ENCODE measurements around the gene LASP1. TPM values are rescaled to one million over a fixed set of nuclear protein-coding genes. Genes with fewer than 3 reads are reported as not detected.

LASP1 gene
- total and polyA plus RNA-seq, 2 donors (not counting 3 experiments of a cell fraction or from before 2014, with no cell fraction given) = 214 to 242 TPM

DNA sequence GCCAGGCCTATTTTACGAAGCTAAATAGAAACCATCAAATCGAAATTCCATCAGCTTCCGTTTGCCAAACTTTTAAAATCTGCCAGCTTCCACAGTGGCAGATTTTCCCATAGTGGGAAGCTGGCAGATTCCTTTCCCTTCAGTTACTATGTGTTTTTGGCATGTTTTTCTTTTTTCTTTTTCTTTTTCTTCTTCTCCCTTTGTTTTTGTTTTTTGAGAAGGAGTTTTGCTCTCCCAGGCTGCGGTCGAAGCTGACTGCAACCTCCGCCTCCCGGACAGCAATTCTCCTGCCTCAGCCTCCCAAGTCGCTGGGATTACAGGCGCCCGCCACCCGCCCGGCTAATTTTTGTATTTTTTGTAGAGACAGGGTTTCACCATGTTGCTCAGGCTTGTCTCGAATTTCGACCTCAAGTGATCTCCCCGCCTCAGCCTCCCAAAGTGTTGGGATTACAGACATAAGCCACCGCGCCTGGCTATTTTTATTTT lies 44.1 kb upstream of the LASP1 start:
- CTCF ChIA-PET = interaction anchor here (1.3 kb wide), 2 partner anchors 9 to 28 kb away, joined by 4 to 7 read pairs; partner anchors contain the start of gene RPL23
- H3K9me3 ChIP-seq (replicated peaks; ENCODE audit: control insufficient read depth, insufficient read depth, low read length) = no peaks in the 10 kb centered on the region
- no peaks in the 10 kb centered on the region for H3K9me1 ChIP-seq (replicated peaks; ENCODE audit: control insufficient read depth, extremely low read depth, insufficient read depth, low read length)
- H4K20me1 ChIP-seq (replicated peaks; ENCODE audit: control insufficient read depth, extremely low read depth, insufficient read depth, low read length) = no peaks in the 10 kb centered on the region
- peaks cover 10% of the 10 kb centered on the region for H3K4me1 ChIP-seq (ENCODE audit: control insufficient read depth, extremely low read depth, insufficient read depth, low read length)
- TF ChIP-seq MYC (IDR thresholded peaks at IDR 0.05; ENCODE audit: low read depth, low read length) (no peak), JUN (IDR thresholded peaks at IDR 0.05; ENCODE audit: borderline replicate concordance, insufficient read depth, insufficient read length, low read depth) (no peak), GATA2 (IDR thresholded peaks at IDR 0.05; ENCODE audit: insufficient read depth, insufficient read length, low read depth, low read length) (no peak), EZH2 (IDR thresholded peaks at IDR 0.05; ENCODE audit: borderline replicate concordance, low read depth, low read length, severe bottlenecking) (no peak), POLR2A (IDR thresholded peaks at IDR 0.05; ENCODE audit: low read depth, low read length) (no peak)
- TF ChIP-seq, protein P1, sequence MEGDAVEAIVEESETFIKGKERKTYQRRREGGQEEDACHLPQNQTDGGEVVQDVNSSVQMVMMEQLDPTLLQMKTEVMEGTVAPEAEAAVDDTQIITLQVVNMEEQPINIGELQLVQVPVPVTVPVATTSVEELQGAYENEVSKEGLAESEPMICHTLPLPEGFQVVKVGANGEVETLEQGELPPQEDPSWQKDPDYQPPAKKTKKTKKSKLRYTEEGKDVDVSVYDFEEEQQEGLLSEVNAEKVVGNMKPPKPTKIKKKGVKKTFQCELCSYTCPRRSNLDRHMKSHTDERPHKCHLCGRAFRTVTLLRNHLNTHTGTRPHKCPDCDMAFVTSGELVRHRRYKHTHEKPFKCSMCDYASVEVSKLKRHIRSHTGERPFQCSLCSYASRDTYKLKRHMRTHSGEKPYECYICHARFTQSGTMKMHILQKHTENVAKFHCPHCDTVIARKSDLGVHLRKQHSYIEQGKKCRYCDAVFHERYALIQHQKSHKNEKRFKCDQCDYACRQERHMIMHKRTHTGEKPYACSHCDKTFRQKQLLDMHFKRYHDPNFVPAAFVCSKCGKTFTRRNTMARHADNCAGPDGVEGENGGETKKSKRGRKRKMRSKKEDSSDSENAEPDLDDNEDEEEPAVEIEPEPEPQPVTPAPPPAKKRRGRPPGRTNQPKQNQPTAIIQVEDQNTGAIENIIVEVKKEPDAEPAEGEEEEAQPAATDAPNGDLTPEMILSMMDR (IDR thresholded peaks at IDR 0.05; ENCODE audit: extremely low read depth in 1 of 2, insufficient read depth in 1 of 2, low read depth in 1 of 2, low read length in 2 of 2) = no peak
- TF ChIP-seq, protein P2, sequence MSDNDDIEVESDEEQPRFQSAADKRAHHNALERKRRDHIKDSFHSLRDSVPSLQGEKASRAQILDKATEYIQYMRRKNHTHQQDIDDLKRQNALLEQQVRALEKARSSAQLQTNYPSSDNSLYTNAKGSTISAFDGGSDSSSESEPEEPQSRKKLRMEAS (IDR thresholded peaks at IDR 0.05; ENCODE audit: insufficient read depth, insufficient read length) = no peak
- intact Hi-C loops (cut with micrococcal nuclease) = loop anchor here (1.0 to 2.0 kb wide), 2 partner anchors 27 to 73 kb away; partner anchors contain the start of genes PSMB3 and RPL23
- BruUV-seq (replicated peaks) = no TSS peak
- peak overlapping the region; percentile 79 for H2AFZ ChIP-seq (ENCODE audit: low read depth, low read length)
- H3K4me2 ChIP-seq (ENCODE audit: insufficient read depth, low read length) = peak overlapping the region; percentile 63
- POLR2A ChIA-PET = interaction anchor here (0.7 to 1.2 kb wide), 2 partner anchors 8 to 28 kb away, joined by 4 to 6 read pairs; partner anchors contain the start of gene RPL23
- DNase-seq (ENCODE audit: low read depth, low spot score) (no peak), FAIRE-seq (no peak)
- no peaks in the 10 kb centered on the region for H3K27me3 ChIP-seq (ENCODE audit: control insufficient read depth in 2 of 2, insufficient read depth in 2 of 2, low read length in 2 of 2)
- peak overlapping the region; percentile 90 for H3K9ac ChIP-seq (replicated peaks; ENCODE audit: extremely low read depth, insufficient read depth, low read length)
- H3K79me2 ChIP-seq (ENCODE audit: control insufficient read depth, insufficient read depth, low read length) = peaks cover 28% of the 10 kb centered on the region
- H3K36me3 ChIP-seq (ENCODE audit: control insufficient read depth in 2 of 2, extremely low read depth in 1 of 2, insufficient read depth in 2 of 2, low read length in 2 of 2) = peaks cover 0 to 5% of the 10 kb centered on the region in 2 experiments
- peak overlapping the region; percentile 96 for H3K27ac ChIP-seq (ENCODE audit: insufficient read depth, low read depth, low read length)
- dilution Hi-C loops (cut with MboI; ENCODE audit: extremely low pct_ligation_motif_present, low sequenced_read_pairs) = no loop called here
- peak overlapping the region in 2 of 3 experiments; percentile 77 to 79 for H3K4me3 ChIP-seq (replicated peaks in 1 of 3; ENCODE audit: insufficient read depth in 1 of 3, low read depth in 1 of 3, low read length in 3 of 3)
